BE2C (cell line): ENCODE data around the gene XXYLT1.

Experiments
- DNase-seq: peaks from one replicate; pipeline ENCODE4 v3.0.0-alpha.2; 2020
- H3K27me3 ChIP-seq: fragments of 250-450 bp; sonication (Bioruptor Pico); 2 replicates; pipeline ENCODE4 v1.5.1; 2020; ENCODE audit warnings: mild to moderate bottlenecking
- H3K36me3 ChIP-seq: fragments of 250-450 bp; sonication (Bioruptor Pico); 2 replicates; pipeline ENCODE4 v1.5.1; 2020; ENCODE audit warnings: mild to moderate bottlenecking
- H3K4me1 ChIP-seq: fragments of 250-450 bp; sonication (Bioruptor Pico); 2 replicates; pipeline ENCODE4 v1.5.1; 2020
- H3K4me3 ChIP-seq: 2 replicates; pipeline ENCODE4 v1.5.1; 2011; ENCODE audit warnings: low read depth, low read length
- H3K9me3 ChIP-seq: fragments of 250-450 bp; sonication (Bioruptor Pico); 2 replicates; pipeline ENCODE4 v1.5.1; 2020
- CTCF ChIP-seq: IDR thresholded peaks from 2 replicates; pipeline ENCODE4 v1.5.1; 2012; ENCODE audit warnings: mild to moderate bottlenecking, low read depth, low read length

Gene XXYLT1

DNA sequence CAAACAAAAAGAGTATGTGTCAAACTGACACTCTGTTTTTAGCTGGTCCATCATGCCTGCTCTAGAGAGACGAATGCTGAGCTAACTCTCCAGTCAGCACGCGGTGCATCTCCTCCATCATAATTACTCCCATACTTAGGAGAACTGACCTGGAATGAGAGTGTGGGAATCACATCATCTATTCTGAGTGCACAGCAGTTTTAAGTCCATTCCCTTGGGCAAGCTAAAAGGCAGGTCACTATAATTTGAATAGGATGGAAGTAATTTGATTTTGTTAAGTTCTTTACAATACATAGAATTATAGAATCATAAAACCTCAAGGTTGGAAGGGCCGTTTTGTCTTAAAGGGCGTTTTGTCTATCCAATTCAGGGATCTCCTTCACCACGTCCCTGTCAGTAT, 251.6 kb downstream of the XXYLT1 start:
- no peaks in the 10 kb centered on the region for H3K36me3 ChIP-seq
- H3K9me3 ChIP-seq: no peaks in the 10 kb centered on the region
- TF ChIP-seq CTCF: no peak
- peaks cover 1% of the 10 kb centered on the region for H3K4me1 ChIP-seq
- H3K4me3 ChIP-seq: no peak overlapping the region
- H3K27me3 ChIP-seq: no peaks in the 10 kb centered on the region
- no peak for DNase-seq
